Hematopoietic multipotent progenitor cell treated with erythropoietin and hydrocortisone succinate and interleukin-3 and kit ligand, for 8 days (in vitro differentiated cells): ENCODE measurements around the gene SAP25.
"Not testable (repeated sequence)": the region's sequence is repeated elsewhere in the genome, so short reads cannot be mapped to it uniquely, and the experiment has no call there.

Source experiments
- DNase-seq: peaks from one replicate; pipeline ENCODE4 v3.0.0-alpha.2; 2015

Gene SAP25

GRCh38 chr7:100528108-100528866 lies 45.4 kb downstream of the SAP25 start:
- not testable (repeated sequence) for DNase-seq

- DNase-seq: not testable (repeated sequence)
Measured at GRCh38 chr7:100523192-100523591, 50.5 kb downstream of the SAP25 start.
